Neural progenitor cell (in vitro differentiated cells): Measurements from ENCODE around the gene INPP5B. TPM values are rescaled to one million over a fixed set of nuclear protein-coding genes. Genes with fewer than 3 reads are reported as not detected.

Source experiments
- DNase-seq: peaks from one replicate; pipeline ENCODE4 v3.0.0-alpha.2; 2016; ENCODE audit warnings: low spot score
- H2AFZ ChIP-seq: fragments of 200-600 bp; sonication (generic); replicated peaks from 2 replicates; pipeline ENCODE4 v1.6.1; 2016; ENCODE audit warnings: antibody characterized with exemption
- H3F3A ChIP-seq: fragments of 200-600 bp; sonication (generic); 2 replicates; pipeline ENCODE4 v1.6.1; 2016; ENCODE audit warnings: antibody characterized with exemption, low read depth
- H3K27ac ChIP-seq: fragments of 200-600 bp; sonication (generic); 2 replicates; pipeline ENCODE4 v1.5.1; 2016; ENCODE audit warnings: mild to moderate bottlenecking
- H3K27me3 ChIP-seq: fragments of 200-600 bp; sonication (generic); 2 replicates; pipeline ENCODE4 v1.6.1; 2016; ENCODE audit warnings: mild to moderate bottlenecking, moderate library complexity
- H3K36me3 ChIP-seq: fragments of 200-600 bp; sonication (generic); 2 replicates; pipeline ENCODE4 v1.5.1; 2016
- H3K4me1 ChIP-seq: fragments of 200-600 bp; sonication (generic); 2 replicates; pipeline ENCODE4 v1.6.1; 2016; ENCODE audit warnings: mixed run types
- H3K4me2 ChIP-seq: fragments of 200-600 bp; sonication (generic); 2 replicates; pipeline ENCODE4 v1.6.1; 2016
- H3K4me3 ChIP-seq: fragments of 200-600 bp; sonication (generic); 2 replicates; pipeline ENCODE4 v1.5.1; 2016
- H3K79me2 ChIP-seq: fragments of 200-600 bp; sonication (generic); 2 replicates; pipeline ENCODE4 v1.6.1; 2016; ENCODE audit warnings: low read depth
- H3K9ac ChIP-seq: fragments of 200-600 bp; sonication (generic); 2 replicates; pipeline ENCODE4 v1.6.1; 2016
- H3K9me3 ChIP-seq: fragments of 200-600 bp; sonication (generic); 2 replicates; pipeline ENCODE4 v1.5.1; 2016; ENCODE audit warnings: low read depth
- H4K20me1 ChIP-seq: fragments of 200-600 bp; sonication (generic); 2 replicates; pipeline ENCODE4 v1.6.1; 2016; ENCODE audit warnings: low read depth
- H3K27ac Mint-ChIP-seq: 3 replicates; pipeline ENCODE4 v1.8.0; 2021; ENCODE audit warnings: mixed read lengths
- H3K27me3 Mint-ChIP-seq: 2 replicates; pipeline ENCODE4 v1.8.0; 2022; ENCODE audit warnings: low read depth, mild to moderate bottlenecking, inconsistent platforms, moderate library complexity, mixed read lengths; ENCODE audit not compliant: insufficient read depth
- H3K36me3 Mint-ChIP-seq: 3 replicates; pipeline ENCODE4 v1.8.0; 2021; ENCODE audit warnings: mixed read lengths
- H3K4me1 Mint-ChIP-seq: 3 replicates; pipeline ENCODE4 v1.8.0; 2021; ENCODE audit warnings: mixed read lengths
- H3K4me3 Mint-ChIP-seq: 3 replicates; pipeline ENCODE4 v1.8.0; 2021; ENCODE audit warnings: mild to moderate bottlenecking, moderate library complexity, mixed read lengths
- H3K9me3 Mint-ChIP-seq: 3 replicates; pipeline ENCODE4 v1.8.0; 2020; ENCODE audit warnings: mixed read lengths
- CTCF ChIP-seq: fragments of 200-600 bp; sonication (generic); IDR thresholded peaks from 2 replicates; pipeline ENCODE4 v1.5.1; 2017; ENCODE audit warnings: antibody characterized with exemption, mild to moderate bottlenecking
- EZH2 ChIP-seq: fragments of 200-600 bp; sonication (generic); IDR thresholded peaks from 2 replicates; pipeline ENCODE4 v1.6.1; 2017; ENCODE audit warnings: antibody characterized with exemption, mild to moderate bottlenecking, moderate library complexity
- EZH2phosphoT487 ChIP-seq: fragments of 200-600 bp; sonication (generic); IDR thresholded peaks from 2 replicates; pipeline ENCODE4 v1.6.1; 2017; ENCODE audit warnings: antibody characterized with exemption
- total RNA-seq: library from RNA; depleted of rRNA; stranded (reverse); fragments of >200 nt; gene quantifications from 2 replicates; pipeline ENCODE4 v1.2.3, GENCODE V29; 2015; ENCODE audit warnings: low replicate concordance

Gene INPP5B
- total RNA-seq, 1 donor from 2014 or later, result 22.0 TPM

- no peaks in the 10 kb centered on the region for H3K27me3 ChIP-seq
- Mint-ChIP-seq H3K4me1 (no peaks in the 10 kb centered on the region), H3K4me3 (no peak overlapping the region), H3K9me3 (no peaks in the 10 kb centered on the region), H3K27me3 (no peaks in the 10 kb centered on the region), H3K27ac (no peak overlapping the region), H3K36me3 (peaks cover 19% of the 10 kb centered on the region)
- TF ChIP-seq EZH2phosphoT487, result no peak
- TF ChIP-seq EZH2, result no peak
- no peak for DNase-seq
- no peak overlapping the region for H3K4me3 ChIP-seq
- H3K4me2 ChIP-seq, result no peak overlapping the region
- H3K9me3 ChIP-seq, result no peaks in the 10 kb centered on the region
- H4K20me1 ChIP-seq, result no peaks in the 10 kb centered on the region
- H3K4me1 ChIP-seq, result no peaks in the 10 kb centered on the region
- no peak overlapping the region for H2AFZ ChIP-seq
- no peak overlapping the region for H3K9ac ChIP-seq
- H3K36me3 ChIP-seq, result no peaks in the 10 kb centered on the region
- no peaks in the 10 kb centered on the region for H3K79me2 ChIP-seq
- no peaks in the 10 kb centered on the region for H3F3A ChIP-seq
- no peak overlapping the region for H3K27ac ChIP-seq
Measured at GRCh38 chr1:37884145-37884544, 62.7 kb downstream of the INPP5B start.

- no peaks in the 10 kb centered on the region for H3K9me3 Mint-ChIP-seq
Measured at GRCh38 chr1:37883671-37884070, 63.2 kb downstream of the INPP5B start.

GRCh38 chr1:37879865-37880264 lies 67.0 kb downstream of the INPP5B start:
- Mint-ChIP-seq H3K27ac (no peak overlapping the region), H3K4me1 (no peaks in the 10 kb centered on the region), H3K27me3 (no peaks in the 10 kb centered on the region), H3K36me3 (peaks cover 13% of the 10 kb centered on the region), H3K9me3 (no peaks in the 10 kb centered on the region), H3K4me3 (no peak overlapping the region)
- no peaks in the 10 kb centered on the region for H3K27me3 ChIP-seq
- DNase-seq, result no peak
- H3K36me3 ChIP-seq, result no peaks in the 10 kb centered on the region
- H3F3A ChIP-seq, result no peaks in the 10 kb centered on the region
- no peaks in the 10 kb centered on the region for H3K79me2 ChIP-seq
- no peaks in the 10 kb centered on the region for H4K20me1 ChIP-seq
- H3K27ac ChIP-seq, result no peak overlapping the region
- H3K9me3 ChIP-seq, result no peaks in the 10 kb centered on the region
- H3K9ac ChIP-seq, result no peak overlapping the region
- H3K4me2 ChIP-seq, result no peak overlapping the region
- no peaks in the 10 kb centered on the region for H3K4me1 ChIP-seq
- no peak for TF ChIP-seq EZH2
- TF ChIP-seq EZH2phosphoT487, result no peak
- TF ChIP-seq CTCF, result no peak
- no peak overlapping the region for H2AFZ ChIP-seq
- H3K4me3 ChIP-seq, result no peak overlapping the region

More at GRCh38 chr1:37883671-37884070, 63.2 kb downstream of the INPP5B start:
- DNase-seq, result no peak
- Histone ChIP-seq H3K9me3 (no peaks in the 10 kb centered on the region), H3K9ac (no peak overlapping the region), H4K20me1 (no peaks in the 10 kb centered on the region), H2AFZ (no peak overlapping the region), H3K27ac (no peak overlapping the region), H3K4me3 (no peak overlapping the region), H3K36me3 (no peaks in the 10 kb centered on the region), H3K4me2 (no peak overlapping the region), H3K79me2 (no peaks in the 10 kb centered on the region), H3F3A (no peaks in the 10 kb centered on the region), H3K4me1 (no peaks in the 10 kb centered on the region), H3K27me3 (no peaks in the 10 kb centered on the region)
- Mint-ChIP-seq H3K27ac (no peak overlapping the region), H3K36me3 (peaks cover 19% of the 10 kb centered on the region), H3K4me1 (no peaks in the 10 kb centered on the region), H3K4me3 (no peak overlapping the region), H3K27me3 (no peaks in the 10 kb centered on the region)
- TF ChIP-seq EZH2, result no peak

- Mint-ChIP-seq H3K9me3 (no peaks in the 10 kb centered on the region), H3K36me3 (peaks cover 11% of the 10 kb centered on the region)
Measured at GRCh38 chr1:37878071-37878470, 68.8 kb downstream of the INPP5B start.

More at GRCh38 chr1:37878071-37878470, 68.8 kb downstream of the INPP5B start:
- no peak for DNase-seq
- Histone ChIP-seq H3K9ac (no peak overlapping the region), H3K27me3 (no peaks in the 10 kb centered on the region), H3K4me2 (no peak overlapping the region), H3K36me3 (no peaks in the 10 kb centered on the region), H3K4me3 (no peak overlapping the region), H3F3A (no peaks in the 10 kb centered on the region), H4K20me1 (no peaks in the 10 kb centered on the region), H3K27ac (no peak overlapping the region), H3K9me3 (no peaks in the 10 kb centered on the region), H3K4me1 (no peaks in the 10 kb centered on the region), H2AFZ (no peak overlapping the region), H3K79me2 (no peaks in the 10 kb centered on the region)
- Mint-ChIP-seq H3K27me3 (no peaks in the 10 kb centered on the region), H3K4me3 (no peak overlapping the region), H3K4me1 (no peaks in the 10 kb centered on the region), H3K27ac (no peak overlapping the region)
- TF ChIP-seq EZH2phosphoT487, result no peak
- no peak for TF ChIP-seq CTCF
